ENCODE results near the gene LYZL4. TPM values are rescaled to one million over a fixed set of nuclear protein-coding genes. Genes with fewer than 3 reads are reported as not detected.

LYZL4 gene
- polyA plus RNA-seq, 12 donors, result not detected

DNA sequence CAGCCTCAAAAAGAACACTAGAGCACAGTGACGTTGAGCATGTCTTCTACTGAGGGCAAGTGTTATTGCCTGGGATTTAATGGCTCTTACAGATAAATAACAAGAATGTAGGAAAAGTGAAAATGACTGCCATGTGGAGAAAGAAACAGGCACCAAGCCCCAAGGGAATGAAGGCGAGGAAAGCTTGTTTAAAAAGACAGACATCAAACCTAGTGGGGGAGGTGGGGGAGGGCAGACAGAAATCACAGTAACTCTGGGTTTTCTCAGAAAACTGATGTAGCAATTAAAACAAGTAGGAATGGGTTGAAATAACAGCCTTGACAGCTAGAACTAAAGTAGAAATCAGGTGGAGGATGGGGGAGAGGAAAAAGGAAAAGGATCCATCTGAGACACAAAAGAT lies 18.4 kb upstream of the LYZL4 start:
- no peak for DNase-seq

DNA sequence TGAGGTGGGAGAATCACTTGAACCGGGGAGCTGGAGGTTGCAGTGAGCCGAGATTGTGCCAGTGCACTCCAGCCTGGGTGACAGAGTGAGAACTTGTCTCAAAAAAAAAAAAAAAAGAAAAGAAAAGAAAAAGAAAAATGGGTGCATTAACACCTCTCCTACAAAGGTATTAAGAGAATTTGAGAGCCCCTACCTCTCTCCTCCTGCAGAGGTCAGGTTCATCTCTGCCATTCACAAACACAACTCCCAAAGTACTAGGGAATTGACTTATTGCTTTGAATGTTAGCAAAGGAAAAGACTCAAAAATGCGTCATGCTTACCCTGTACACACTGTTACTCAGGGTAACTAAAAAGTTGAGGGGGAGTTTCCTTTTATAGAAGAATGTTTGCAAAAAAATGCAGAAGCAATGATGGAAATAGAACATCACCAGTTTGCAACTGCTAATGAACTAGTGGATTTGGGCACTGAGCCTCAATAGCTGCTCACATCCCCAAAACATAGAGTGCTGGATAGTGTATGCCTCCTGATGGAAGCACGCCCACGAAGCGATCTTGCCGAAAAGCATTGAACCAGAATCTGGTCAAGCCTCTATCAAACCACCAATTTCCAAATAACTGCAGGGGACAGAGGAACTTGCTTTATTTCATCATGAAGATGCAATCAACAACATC lies 15.5 kb upstream of the LYZL4 start:
- no peak for DNase-seq

DNA sequence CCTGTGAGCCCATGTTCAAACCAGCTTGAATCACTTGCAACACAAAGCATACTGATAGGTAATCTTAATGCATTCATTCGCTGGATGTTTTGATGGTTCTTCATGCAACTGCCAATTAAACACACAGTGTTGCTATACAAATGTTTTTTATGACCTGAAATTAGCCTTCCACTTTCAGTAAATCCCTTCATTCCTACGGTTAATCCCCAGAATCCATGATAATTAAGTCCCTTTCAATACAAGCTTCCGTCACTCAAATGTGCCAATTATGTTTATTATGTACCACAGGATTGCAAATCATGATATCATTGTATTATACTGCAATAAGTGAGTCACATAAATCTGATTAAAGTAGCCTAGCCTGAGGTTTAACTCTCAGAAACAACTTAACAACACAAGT lies 14.5 kb upstream of the LYZL4 start:
- DNase-seq, result no peak

DNA sequence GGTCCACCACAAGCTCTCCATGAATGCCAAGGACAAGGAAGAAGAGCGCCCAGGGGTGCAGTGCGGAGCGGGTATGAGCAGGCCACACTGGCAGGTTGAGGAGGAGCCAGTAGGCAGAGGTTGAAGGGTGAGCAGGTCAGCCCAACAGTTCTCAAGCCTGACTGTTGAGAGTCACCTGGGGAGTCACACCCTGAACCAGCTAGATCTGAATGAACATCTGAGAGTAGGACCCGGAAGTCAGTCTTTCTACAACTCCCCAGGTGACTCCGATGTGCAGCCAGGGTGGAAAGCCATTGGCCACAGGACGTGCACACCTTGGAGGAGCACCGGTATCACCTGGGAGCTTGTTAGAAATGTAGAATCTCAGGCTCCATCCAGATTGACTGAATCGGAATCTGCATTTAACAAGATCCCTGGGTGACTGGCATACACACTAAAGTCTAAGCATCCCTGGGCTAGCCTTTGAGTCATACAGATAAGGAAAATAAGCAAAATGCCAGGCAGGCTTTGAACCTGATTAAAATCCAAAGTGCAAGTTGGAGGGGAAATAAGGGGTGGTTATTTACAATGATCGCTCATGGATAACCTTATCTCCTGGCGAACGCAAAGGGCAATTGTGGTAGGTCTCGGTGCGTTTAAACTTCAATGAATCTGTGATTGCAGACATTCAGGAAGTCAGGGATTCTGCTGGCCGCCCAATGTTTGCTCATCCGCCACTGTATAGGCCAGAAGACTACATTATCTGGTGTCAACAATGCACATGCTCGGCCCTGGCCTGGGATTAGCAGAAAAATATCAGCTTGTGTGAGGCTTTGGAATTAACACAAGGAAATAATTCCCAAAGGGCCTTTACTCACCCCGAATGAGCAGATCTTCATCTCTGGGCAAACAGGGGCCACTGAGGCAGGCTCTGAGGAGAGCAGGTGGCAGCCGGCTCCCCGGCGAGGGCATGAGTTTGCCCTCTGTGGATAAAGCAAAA lies 11.7 kb upstream of the LYZL4 start:
- DNase-seq, result no peak

DNA sequence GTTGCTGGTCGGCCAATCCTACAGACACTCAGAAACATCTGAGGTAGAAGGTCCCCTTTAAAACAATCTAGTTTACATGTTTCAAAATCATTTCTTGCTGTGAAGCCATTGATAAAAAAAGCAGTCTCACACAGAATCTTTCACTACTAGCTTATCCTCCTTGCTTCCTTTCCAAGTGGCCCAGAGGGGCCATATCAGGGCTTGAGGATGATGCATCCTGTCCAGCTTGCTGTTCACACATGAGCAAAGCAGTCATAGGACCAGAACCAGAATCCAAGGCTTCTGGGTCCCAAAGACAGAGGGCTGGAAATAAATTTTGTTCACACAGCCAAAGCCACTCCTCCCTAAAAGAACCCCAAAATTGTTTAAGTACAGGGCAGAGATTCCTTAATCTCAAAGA lies 9.2 kb upstream of the LYZL4 start:
- DNase-seq, result no peak

DNA sequence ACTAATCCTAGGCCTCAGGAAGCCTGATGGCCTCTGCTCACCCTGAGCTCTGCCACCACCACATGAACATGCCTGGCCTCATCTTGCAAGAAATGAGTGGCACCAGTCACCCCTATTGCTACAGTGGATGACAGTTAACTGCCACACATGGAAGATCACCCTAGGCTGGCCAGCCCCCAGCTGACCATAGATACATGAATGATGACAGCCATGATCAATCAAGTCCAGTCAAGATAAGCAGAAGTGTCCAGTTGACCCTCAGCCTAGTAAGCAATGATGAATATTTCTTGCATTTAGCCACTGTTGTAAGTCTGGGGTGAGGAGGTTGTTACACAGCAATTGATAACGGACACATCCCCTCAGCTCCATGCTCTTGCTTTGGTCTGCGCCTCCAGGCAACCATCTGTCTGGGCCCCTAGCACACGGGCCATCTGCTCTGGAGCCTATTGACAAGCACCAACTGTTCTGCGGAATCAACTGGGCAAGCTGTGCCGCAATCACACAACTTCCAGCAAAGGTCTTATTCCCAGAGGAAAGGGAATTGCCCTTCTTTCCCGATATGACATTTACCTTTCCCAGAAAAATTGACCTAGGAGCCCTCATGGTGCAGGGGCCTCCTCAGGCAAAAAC lies 2.2 kb upstream of the LYZL4 start:
- DNase-seq, result no peak

DNA sequence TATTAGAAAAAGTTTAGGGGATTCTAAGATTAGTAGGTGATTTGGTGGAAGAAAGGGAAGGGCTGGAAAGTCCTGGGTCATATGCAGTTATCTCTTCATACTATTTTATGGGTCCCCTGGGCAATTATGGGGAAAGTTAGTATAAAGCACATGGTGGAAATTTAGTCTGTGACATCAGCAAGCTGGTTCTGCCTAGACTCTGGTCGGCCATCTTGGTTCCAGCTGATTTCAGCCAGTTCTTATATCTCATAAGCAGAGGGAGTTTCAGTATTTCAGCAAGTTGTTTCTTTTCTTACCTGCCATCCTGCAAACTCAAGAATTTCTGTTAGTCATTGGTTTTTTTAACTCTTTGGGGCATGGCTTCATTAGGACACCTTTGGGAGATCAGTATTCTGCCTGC lies 1.0 kb upstream of the LYZL4 start:
- DNase-seq, result no peak

DNA sequence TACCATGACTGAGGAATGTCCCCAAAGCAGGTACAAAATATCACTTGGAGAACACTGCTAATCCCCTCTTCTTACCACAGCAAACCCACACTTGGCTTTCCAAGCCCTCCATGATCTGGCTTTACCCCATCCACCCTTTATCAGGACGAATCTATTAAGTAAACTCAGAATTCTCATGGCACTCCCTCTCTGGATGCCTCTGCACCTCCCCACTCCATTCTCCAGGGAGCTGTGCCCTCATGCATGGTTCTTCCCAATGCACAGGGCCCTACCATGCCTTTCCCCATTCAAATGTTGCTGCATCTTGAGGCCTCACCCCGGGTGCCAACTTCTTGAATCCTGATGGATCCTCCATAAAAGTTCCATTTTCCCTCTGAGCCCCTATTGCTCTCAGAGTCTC lies 2.3 kb downstream of the LYZL4 start:
- no peak for DNase-seq

DNA sequence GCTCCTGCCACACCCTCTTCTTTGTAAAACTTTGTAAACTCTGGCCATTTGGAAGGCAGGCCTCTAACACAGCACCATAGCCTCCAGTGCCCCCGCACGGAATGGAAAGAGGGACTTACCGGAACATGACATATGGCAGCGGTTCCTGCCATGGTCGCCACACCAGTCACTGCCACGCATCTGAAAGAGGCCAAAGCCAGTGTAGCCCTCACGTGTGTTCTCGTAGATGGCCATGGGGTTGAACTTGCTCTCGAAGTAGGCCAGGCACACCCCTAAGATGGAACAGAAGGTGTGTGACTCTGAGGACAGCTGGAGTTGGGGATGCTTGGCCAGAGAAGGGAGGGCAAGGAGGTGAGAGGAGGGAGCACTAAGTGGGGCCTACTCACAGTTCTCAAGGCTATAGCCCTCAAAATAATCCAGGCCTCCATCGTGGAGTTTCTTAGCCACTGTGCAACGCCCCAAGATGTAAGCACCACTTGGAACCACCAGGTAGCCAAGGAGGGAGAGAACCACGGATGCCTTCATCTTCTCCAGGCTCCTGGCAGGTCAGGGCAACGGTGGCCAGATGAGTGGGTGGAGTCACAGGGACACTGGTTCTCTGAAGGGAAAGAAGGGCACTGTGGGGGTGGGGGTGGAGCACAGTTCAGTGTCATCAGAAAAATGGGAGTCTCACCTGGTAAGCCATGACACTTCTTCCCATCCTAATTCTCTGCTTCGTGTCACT lies 3.5 kb downstream of the LYZL4 start:
- DNase-seq, result no peak

DNA sequence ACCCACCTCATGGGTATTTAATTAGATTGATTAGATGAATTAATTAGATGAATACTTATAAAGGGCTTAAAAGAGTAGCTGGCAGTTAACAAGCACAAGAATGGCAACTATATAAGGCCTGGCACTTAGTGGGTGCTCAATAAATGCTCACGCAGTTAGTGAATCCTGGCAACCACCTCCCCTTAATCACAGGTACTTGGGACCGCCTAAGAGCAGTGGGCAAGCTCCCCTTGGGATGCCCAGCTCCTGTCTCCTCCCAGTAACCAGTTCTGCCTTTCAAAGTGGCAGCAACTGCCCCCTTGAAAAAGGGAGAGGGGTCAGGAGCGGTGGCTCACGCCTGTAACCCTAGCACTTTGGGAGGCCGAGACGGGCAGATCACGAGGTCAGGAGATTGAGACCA lies 4.6 kb downstream of the LYZL4 start:
- DNase-seq, result no peak

DNA sequence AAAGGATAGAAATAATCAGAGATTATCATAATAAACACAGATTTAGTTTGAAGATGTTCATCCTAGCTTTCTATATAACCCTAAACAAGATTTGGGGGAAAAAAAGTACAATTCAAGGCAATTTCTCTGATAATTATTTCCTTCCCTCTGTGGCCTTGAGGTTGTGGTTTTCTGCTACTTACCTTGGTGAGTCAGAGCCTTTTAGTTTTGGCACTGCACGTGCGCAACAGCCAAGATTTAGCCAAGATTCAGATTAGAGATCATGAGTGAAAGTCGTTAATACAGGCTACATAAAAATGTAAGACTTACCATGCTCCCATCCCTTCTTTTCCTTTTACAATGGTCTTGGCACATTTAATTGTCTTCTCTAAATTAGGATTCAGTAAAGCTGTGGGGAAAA lies 6.7 kb downstream of the LYZL4 start:
- DNase-seq, result no peak

DNA sequence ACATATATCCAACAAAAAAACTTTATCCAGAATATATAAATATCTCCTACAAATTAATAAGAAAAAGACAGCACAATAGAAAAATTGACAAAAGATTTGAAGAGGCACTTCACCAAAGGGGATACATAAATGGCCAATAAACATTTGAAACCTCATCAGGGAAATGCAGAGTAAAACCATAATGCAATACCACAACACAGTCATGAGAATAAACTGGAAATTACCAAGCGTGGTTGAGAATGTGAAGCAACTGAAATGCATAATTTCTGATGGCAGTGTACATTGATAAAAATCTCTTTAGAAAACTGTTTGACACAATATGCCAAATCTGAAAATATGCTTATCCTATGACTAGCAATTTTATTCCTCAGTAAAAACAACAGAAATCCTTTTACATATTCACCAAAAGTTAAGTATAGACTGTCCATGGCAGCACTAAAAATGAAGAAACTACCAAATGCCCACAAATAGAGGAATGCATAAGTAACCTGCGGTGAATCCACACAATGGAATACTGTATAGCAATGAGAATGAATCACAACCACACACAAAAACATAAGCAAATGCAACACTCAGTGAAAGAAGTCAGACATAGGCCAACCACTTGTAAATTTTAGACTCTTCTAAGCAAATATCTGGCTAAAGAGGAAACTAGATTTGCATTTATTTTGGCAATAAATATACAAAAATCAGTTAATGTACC lies 7.9 kb downstream of the LYZL4 start:
- DNase-seq, result no peak

DNA sequence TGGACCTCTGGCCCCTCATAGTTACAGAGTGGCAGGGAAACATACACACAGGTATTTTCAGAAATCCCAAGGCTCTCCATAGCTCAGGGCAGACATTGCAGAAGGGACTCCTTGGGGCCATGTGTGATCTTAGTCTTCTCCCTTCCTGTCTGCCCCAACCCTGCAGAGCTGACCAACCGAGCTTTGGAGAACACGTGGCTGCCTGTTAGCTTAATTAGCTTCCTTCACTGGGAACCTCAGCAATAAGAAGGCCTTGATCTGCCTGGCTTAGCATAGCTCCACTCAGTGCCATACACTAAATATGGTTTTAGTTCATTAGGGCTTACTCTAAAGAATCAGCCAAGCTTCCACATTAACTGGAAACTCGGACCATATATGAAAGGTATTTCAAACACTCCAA lies 12.3 kb downstream of the LYZL4 start:
- DNase-seq, result no peak

DNA sequence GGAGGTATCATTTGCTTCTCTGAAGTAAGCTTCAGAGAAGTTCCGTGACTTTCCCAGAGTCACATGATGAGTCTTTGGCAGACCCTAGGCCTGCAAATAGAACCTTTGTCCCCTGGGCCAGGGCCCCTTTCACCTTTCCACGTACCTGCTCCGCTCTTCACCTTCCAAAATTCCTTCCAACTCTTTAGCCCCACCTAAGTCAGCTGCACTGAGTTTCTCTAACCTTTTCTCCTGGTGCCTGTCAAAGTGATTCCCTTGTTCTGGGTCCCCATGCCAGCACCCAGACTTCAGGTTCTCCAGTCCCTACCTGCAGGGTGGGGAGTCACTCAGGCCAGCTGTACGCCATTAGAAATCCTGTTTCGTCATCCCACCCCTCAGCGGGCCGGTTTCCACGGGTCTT lies 12.8 kb downstream of the LYZL4 start:
- no peak for DNase-seq

DNA sequence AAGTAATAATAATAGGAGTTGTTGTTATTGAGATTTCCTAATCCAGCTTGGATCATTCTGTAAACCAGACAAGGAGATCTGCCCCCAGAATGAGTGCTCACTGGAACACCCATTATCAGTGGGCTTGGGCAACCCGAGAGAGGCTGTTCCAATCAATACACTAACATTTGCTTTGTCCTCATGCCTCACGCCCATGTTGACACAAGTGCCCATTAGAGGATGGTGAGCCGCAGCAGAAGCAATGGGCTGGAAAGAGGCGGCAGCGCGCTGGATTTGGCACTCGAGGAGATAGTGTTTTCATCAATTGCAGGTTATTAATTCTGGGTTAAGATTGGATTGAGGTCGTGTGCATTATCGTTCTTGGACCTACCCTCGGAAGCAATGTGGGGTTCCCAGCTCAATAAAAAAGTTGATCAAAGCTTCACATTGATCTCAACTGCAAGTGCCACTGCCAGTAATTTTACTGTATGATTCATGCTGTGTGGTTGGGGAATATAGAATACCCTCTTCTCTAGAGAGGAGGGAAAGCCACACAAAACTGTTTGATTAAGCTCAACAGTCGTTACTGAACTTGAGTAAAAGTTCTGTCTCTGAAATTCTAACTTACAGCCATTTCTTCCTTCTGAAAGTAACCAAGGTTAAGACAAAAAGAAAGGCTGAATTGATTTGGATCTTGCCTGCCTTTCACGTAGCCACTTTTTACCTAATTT lies 15.7 kb downstream of the LYZL4 start:
- no peak for DNase-seq

DNA sequence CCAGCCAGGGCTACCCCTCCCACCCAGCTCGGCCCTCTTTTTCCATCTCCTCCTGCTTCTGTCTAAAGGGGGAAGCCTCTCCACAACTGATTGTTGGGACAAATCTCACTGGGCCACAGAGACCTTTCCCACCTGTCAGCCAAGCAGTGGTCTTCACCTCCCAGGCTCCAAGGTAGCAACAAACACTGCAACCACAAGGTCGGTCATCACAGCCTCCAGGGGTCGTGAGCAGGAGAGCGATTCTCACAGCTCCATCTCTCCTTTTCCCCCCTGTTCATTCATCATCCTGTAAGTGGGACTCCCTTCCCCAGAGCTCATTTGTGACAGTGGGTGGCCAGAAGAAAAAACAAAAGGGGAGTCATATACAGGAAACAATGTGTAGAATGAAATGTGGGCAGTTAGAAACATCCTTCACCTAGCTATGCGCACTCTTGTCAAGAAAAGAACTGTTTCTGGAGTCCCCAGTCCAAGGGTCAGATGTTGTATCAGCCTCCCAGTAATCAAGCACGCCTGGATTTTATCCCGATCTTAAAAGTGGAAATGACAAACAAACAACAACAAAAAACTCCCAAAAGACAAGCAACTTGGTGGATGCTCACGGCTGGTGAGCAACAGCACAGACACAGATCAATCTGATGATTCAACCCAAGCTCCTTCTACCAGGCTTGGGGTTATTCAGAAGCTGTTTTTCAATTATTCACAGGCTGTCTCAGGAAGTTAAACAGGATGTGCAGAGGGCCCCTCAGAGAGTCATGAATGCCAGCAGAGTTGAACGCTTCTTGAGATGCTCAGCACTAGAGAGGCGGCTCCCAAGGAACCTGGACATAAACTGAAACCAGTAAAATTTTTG lies 22.4 kb downstream of the LYZL4 start:
- DNase-seq, result no peak

DNA sequence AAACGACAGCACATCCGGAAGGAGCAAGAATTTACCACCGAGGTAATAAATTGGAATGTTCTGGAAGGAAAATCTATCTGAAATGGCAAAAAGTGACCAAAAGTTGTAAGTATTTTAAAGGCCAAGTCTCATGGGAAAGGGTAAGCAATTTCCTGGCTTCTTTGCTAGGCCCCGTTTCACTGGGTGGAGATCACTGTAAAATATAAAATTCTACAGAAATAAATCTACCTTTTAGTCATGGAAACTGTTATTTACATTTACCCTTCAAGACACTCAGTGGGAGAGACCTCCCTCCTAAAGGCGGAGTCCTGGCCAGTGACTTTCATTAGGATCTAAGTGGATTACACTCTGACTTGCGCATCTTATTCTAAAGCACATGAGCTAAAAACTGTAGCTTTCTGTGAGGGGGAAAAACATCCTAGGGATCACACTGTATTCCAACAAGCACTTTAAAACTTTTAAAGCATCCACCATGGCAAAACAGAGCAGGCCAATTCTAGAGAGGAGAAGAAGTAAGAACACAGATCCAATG lies 28.8 kb downstream of the LYZL4 start:
- no peak for DNase-seq

DNA sequence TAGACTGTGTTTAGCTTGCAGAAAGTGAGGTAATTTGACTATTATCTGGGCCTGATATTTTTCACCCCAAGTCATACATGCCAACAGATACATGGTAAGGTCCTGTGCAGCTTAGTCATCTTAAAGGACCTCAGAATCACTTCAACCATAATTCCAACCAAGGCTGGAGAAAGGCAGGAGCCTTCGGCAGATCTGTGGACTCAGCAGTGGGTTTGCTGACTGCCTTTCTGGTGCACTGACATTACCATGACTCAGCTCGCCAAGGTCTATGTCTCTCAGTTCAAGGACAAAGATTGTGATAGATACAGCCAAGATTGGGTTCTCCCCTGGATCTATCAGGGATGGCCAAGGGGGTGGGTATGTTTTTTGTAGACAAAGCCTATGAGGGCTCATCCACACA lies 32.7 kb downstream of the LYZL4 start:
- DNase-seq, result no peak

DNA sequence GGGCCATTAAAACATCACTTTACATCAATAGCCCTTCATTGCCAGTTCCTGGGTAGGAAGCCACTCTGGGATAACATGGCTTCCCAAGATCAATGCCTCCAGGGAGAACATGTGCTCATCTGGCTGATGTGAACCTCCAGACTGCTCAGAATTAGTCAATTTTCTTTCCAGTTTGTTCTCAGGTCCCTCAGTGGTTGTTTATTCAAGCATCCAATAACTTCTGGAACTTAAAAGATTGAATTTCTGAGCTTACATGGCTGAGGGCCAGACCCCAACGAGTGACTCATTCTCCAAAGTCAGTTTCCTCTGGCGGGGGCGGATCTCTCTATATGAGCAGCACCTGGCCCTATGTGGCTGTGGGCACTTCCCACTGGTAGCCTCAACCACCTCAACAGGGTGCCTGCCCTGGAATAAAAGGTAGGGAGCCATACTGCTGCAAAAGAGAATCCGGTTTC lies 34.0 kb downstream of the LYZL4 start:
- DNase-seq, result peak; percentile 79
